ENCODE measurements around the gene NSD2. TPM values are rescaled to one million over a fixed set of nuclear protein-coding genes. Genes with fewer than 3 reads are reported as not detected.
"Not testable (repeated sequence)": the region's sequence is repeated elsewhere in the genome, so short reads cannot be mapped to it uniquely, and the experiment has no call there.

The NSD2 gene
- total RNA-seq, 2 donors from 2014 or later = 33.5 to 45.4 TPM

DNA sequence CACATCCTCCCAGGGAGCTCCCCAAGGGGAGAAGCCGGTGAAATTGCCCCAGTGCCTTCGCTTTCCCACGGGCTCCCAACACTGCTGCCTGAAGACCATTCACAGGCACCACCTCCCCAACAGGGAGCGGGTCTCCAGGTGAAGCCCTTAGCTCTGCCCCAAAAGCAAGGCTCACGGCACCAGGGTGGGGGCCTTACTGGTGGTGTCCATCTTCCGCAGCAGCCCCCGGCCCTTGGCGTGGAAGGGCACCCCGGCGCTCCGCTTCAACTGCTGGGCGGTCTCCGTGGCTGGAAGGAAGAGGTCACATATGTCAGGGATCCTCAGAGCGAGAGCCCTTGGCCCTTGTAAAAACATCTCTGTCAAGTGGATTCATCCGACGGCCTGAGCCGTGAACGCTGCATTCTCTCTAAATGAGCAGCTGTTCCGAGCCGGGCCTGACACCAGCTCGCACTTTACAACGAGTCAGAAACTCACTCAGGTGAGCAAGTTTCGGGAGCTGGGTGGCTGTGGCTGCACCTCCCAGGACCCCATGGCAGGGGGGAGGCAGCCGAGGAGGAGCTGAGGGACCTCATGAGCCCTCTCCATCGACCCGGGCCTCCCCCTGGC lies 116.6 kb downstream of the NSD2 start:
- intact Hi-C loops (cut with DNase I) = no loop called here
- DNase-seq (ENCODE audit: low spot score) = peak; percentile 67

- DNase-seq (ENCODE audit: low spot score) = peak; percentile 50
- intact Hi-C loops (cut with DNase I) = no loop called here
These were observed 117.1 kb downstream of the NSD2 start for GRCh38 chr4:1988327-1988724.

- peak; percentile 74 for DNase-seq (ENCODE audit: low spot score)
- intact Hi-C loops (cut with DNase I) = loop anchor here in 1 of 2 donors (5.0 kb wide), 1 partner anchor 1377 kb away; no protein-coding TSS in a partner anchor
These were observed 118.5 kb downstream of the NSD2 start for GRCh38 chr4:1989533-1990347.

DNA sequence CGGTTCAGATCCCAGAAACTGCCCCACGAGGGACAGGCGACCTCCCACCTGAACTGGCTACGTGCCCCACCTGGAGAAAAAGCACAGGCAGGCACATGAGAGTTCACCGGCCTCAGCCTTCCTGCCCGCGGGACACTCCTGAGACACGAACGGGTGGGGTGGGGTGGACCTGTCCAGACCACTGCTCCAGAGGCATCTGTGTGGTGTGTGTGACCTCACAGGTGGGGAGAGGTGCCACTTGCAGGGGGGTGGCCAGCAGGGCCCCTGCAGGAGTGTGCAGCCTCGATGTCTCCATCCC lies 119.1 kb downstream of the NSD2 start:
- intact Hi-C loops (cut with DNase I) = loop anchor here in 1 of 2 donors (5.0 kb wide), 1 partner anchor 1378 kb away; no protein-coding TSS in a partner anchor
- no peak for DNase-seq (ENCODE audit: low spot score)

GRCh38 chr4:1990676-1991075 lies 119.5 kb downstream of the NSD2 start:
- intact Hi-C loops (cut with DNase I) = loop anchor here in 1 of 2 donors (5.0 kb wide), 1 partner anchor 1378 kb away; no protein-coding TSS in a partner anchor
- DNase-seq (ENCODE audit: low spot score) = peak; percentile 31

DNA sequence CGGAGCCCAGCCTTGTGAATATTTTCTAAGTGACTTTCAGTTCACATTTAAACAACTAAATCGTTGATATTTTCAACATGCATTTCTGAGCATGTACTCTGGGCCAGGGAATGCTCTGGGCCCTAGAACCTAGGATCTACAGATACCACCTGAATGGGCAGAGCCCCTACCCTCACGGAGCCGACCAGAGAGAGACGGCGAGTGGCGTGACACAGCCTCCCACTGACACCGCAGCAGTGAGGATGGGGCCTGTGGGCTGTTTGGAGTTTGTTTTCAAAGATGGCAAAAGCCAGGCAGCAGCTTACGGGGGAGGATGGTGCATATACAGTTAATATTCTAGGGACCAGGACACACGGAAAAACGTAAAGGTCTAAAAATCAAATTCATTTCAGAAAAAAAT lies 119.9 kb downstream of the NSD2 start:
- peak; percentile 61 for DNase-seq (ENCODE audit: low spot score)
- intact Hi-C loops (cut with DNase I) = loop anchor here in 1 of 2 donors (5.0 kb wide), 1 partner anchor 1379 kb away; no protein-coding TSS in a partner anchor

DNA sequence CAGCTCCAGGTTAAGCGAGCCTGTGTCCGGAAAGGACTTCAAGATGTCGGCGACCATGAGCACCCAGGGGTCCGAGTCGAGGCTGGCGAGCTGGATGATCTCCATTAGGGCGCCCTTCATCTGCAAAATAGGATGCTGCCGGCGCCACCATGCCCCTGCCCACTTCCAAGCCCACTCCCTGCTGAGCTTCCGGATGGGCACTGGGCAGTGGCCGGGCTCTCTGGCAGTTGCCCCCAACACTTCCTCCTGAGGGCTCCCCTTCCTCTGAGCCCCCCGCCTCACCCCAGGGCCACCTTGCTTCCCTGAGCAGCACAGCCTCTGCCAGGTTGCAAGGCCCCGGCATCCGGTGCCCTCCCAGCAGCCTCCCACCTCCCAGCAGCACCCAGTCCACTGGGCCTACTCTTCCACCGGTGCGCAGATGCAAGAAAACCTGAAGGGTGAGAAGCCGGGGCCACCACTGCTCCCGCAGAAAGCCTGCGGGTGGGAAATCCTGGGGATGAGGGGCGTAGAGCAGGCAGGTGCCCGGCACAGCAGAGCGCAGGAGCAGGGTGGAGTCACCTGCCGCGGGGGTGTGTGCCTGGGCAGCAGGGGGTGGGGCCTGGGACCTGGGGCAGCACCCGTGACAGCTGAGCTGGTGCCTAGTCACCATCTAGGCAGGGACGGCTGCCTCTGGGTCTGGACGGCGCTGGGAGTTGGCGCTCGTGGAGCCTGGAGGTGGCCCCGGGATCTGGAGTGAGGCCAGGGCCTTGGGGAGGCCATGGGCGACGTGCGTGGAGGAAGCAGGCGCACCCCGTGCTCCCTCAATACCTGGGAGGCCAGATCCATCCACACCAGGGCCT lies 120.6 kb downstream of the NSD2 start:
- peak; percentile 70 for DNase-seq (ENCODE audit: low spot score)
- intact Hi-C loops (cut with DNase I) = loop anchor here in 1 of 2 donors (5.0 kb wide), 1 partner anchor 1380 kb away; no protein-coding TSS in a partner anchor

DNA sequence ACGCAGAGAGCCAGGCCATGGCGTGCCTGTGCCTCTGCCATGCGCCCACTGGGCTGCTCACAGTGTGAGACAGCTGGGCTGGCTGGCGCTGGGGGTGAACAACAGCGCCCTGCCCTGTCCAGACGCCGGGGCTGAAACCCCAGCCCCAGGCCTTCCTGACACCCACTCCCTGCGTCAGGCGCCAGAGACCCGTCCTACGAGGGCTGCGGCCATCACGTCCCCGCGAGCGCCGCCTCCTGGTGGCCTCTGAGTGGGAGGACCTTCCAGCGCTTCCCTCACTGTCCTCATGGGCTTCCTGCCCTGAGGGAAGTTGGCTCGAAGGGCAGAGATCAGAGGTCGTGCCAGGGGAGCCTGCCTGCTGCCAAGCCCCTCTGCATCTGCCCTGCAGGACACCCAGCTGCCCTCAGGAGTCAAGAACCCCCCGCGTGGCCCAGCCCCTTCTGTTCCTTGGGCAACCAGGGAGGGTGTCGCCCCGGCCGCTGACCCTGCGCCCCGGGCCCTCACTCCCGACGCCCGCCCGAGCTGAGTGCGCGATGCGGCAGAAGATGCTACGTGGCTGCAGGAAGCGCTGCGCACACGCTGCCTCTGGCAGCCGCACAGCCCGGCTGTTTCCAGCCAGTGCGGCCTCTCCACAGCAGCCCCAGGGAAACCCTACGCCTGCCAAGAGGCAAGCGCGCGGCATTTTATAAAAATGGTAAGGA lies 121.4 kb downstream of the NSD2 start:
- peak; percentile 81 for DNase-seq (ENCODE audit: low spot score)
- intact Hi-C loops (cut with DNase I) = loop anchor here in 1 of 2 donors (5.0 kb wide), 1 partner anchor 1380 kb away; no protein-coding TSS in a partner anchor

DNA sequence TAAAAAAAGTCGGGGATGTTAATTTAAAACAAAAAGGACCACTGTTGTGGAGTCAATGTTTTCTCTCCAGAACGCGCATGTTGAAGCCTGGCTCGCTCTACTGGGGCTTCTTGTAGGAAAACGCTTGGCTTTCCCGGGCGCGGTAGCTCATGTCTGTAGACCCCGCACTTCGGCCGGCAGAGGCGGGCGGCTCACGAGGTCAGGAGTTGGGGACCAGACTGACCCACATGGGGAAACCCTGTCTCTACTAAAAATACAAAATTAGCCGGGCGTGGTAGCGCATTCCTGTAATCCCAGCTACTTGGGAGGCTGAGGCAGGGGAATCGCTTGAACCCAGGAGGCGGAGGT lies 122.0 kb downstream of the NSD2 start:
- no peak for DNase-seq (ENCODE audit: low spot score)

DNA sequence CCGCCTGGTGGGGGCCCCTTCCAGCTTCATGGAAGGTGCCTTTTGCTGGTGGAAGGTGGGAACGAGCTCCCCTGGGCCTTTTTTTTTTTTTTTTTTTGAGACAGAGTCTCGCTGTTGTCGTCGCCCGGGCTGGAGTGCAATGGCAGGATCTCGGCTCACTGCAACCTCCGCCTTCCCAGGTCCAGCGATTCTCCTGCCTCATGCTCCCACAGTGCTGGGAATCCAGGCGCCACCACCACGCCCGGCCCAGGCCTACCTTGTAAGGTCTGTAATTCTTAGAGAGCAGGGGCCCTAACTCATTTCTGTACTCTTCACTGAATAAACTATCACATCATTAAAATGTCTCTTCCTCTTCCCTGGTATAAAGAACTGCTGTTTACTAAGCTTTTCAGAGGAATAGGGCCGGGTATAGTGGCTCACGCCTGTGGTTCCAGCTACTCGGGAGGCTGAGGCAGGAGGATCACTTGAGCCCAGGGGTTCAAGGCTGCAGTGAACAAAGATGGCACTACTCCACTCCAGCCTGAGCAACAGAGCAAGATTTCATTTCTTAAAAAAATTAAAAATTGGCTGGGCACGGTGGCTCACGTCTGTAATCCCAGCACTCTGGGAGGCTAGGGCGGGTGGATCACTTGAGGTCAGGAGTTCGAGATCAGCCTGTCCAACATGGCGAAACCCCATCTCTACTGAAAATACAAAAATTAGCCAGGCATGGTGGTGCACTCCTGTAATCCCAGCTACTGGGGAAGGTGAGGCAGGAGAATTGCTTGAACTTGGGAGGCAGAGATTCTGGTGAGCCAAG lies 122.7 kb downstream of the NSD2 start:
- intact Hi-C loops (cut with DNase I) = loop anchor here in 1 of 2 donors (5.0 kb wide), 1 partner anchor 1382 kb away; no protein-coding TSS in a partner anchor
- peak; percentile 37 for DNase-seq (ENCODE audit: low spot score)

More for the DNA sequence above, 122.0 kb downstream of the NSD2 start:
- intact Hi-C loops (cut with DNase I) = loop anchor here in 1 of 2 donors (5.0 kb wide), 1 partner anchor 1381 kb away; no protein-coding TSS in a partner anchor

DNA sequence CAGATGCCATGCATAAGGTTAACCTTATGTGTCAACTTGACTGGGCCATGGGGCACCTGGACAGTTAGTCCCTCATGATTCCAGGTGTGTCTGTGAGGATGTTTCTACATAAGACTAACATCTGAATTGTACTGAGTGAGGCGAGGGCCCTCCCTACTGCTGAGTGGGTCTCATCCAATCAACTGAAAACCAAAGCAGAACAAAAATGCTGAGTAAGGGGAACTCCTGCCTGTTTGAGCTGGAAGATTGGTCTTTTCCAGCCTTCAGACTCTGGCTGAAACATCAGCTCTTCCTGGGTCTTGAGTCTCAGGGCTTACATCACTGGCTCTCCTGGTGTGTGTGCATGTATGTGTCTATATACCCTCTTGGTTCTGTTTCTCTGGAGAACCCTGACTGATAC lies 123.7 kb downstream of the NSD2 start:
- intact Hi-C loops (cut with DNase I) = loop anchor here in 1 of 2 donors (5.0 kb wide), 1 partner anchor 1383 kb away; no protein-coding TSS in a partner anchor

DNA sequence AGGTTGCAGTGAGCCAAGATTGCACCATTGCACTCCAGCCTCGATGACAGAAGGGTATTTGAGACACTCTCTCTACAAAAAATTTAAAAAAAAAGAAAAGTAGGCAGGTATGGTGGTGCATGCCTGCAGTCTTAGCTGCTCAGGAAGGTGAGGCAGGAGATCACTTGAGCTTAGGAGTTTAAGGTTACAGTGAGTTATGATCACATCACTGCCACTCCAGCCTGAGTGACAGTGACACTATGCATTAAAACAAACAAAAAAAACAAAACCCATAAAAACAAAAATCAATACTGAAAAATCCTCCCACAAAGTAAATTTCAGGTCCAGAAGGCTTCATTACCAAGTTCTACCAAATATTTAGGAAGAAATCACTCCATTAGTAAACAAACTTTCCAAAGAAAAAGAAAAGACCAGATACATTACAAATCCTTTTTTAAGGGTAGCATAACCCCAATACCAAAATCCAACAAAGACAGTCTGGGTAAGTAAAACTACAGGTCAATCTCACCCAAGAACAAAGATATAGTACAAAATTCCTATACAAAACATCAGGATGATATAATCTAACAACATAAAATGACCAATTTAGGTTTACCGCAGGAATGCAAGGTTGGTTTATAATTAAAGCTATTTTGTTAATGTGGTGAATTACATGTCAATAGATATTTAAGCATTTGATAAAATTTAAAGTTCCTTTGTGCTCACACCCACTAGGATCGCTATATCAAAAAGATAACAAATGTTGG lies 125.8 kb downstream of the NSD2 start:
- intact Hi-C loops (cut with DNase I) = no loop called here

More for the DNA sequence above, 123.7 kb downstream of the NSD2 start:
- DNase-seq (ENCODE audit: low spot score) = no peak

DNA sequence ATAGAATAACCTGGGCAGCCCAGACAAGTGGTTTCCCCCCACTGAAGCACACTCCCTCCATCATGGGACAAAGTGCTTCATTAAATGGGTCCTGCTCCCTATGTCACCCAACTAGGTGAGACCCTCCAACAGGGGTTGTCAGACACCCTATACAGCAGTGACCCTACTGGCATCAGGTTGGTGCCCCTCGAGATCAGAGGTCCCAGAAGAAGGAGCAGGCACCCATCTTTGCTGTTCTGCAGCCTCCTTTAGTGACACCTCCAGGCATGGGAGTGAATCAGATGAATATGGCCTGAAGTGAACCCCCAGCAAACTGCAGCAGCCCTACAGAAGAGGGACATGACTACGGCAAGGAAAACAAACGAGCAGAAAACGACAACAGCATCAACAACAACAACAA lies 126.5 kb downstream of the NSD2 start:
- DNase-seq (ENCODE audit: low spot score) = peak; percentile 26
- intact Hi-C loops (cut with DNase I) = no loop called here

More for the DNA sequence above, 125.8 kb downstream of the NSD2 start:
- no peak for DNase-seq (ENCODE audit: low spot score)

DNA sequence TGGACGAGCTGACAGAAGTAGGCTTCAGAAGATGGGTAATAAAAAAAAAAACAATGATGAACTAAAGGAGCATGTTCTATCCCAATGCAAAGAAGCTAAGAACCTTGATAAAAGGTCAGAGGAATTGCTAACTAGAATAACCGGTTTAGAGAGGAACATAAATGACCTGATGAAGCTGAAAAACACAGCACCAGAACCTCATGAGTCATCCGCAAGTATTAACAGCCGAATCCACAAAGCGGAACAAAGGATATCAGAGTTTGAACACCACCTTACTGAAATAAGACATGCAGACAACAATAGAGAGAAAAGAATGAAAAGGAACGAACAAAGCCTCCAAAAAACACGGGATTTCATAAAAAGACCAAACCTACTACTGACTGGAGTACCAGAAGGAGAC lies 127.1 kb downstream of the NSD2 start:
- DNase-seq (ENCODE audit: low spot score) = no peak
- intact Hi-C loops (cut with DNase I) = no loop called here

DNA sequence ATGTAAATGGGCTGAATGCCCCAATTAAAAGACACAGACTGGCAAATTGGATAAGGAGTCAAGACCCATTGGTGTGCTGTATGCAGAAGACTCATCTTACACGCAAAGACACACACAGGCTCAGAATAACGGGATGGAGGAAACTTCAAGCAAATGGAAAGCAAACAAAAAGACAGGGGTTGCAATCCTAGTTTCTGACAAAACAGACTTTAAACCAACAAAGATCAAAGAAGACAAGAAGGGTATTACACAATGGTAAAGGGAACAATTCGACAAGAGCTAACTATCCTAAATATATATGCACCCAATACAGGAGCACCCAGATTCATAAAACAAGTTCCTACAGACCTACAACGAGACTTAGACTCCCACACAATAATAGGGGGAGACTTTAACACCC lies 128.1 kb downstream of the NSD2 start:
- DNase-seq (ENCODE audit: low spot score); intact Hi-C loops (cut with DNase I): not testable (repeated sequence)

- DNase-seq (ENCODE audit: low spot score); intact Hi-C loops (cut with DNase I): not testable (repeated sequence)
These were observed 132.2 kb downstream of the NSD2 start for GRCh38 chr4:2003361-2003760.

GRCh38 chr4:2006367-2006766 lies 135.2 kb downstream of the NSD2 start:
- no peak for DNase-seq (ENCODE audit: low spot score)
- intact Hi-C loops (cut with DNase I) = no loop called here
